Chondrocyte (in vitro differentiated cells): ENCODE results near the gene SCYL1. TPM values are rescaled to one million over a fixed set of nuclear protein-coding genes. Genes with fewer than 3 reads are reported as not detected.
A peak's percentile ranks its signal among the peaks of the same experiment; 100 is the strongest.
"Not testable (repeated sequence)": the region's sequence is repeated elsewhere in the genome, so short reads cannot be mapped to it uniquely, and the experiment has no call there.

ENCODE experiments used
- DNase-seq: peaks from one replicate; pipeline ENCODE4 v3.0.0; 2021; ENCODE audit warnings: mixed read lengths, low spot score
- H3K27ac Mint-ChIP-seq: one replicate; pipeline ENCODE4 v1.8.0; 2021; ENCODE audit warnings: mild to moderate bottlenecking, moderate library complexity, mixed read lengths; ENCODE audit not compliant: unreplicated experiment
- H3K27me3 Mint-ChIP-seq: 2 replicates; pipeline ENCODE4 v1.8.0; 2021; ENCODE audit warnings: low read depth, mixed read lengths
- H3K36me3 Mint-ChIP-seq: 2 replicates; pipeline ENCODE4 v1.8.0; 2021; ENCODE audit warnings: low read depth, mixed read lengths
- H3K4me1 Mint-ChIP-seq: 2 replicates; pipeline ENCODE4 v1.8.0; 2021; ENCODE audit warnings: low read depth, mild to moderate bottlenecking, mixed read lengths
- H3K4me3 Mint-ChIP-seq: one replicate; pipeline ENCODE4 v1.8.0; 2021; ENCODE audit warnings: mild to moderate bottlenecking, moderate library complexity, mixed read lengths; ENCODE audit not compliant: unreplicated experiment
- H3K9me3 Mint-ChIP-seq: 2 replicates; pipeline ENCODE4 v1.8.0; 2021; ENCODE audit warnings: low read depth, mixed read lengths
- total RNA-seq: library from RNA; stranded (reverse); gene quantifications from 3 replicates; pipeline ENCODE4 v1.2.1, GENCODE V29; 2021
- TF ChIP-seq, protein P1 (sequence below): fragments of 200-600 bp; sonication (generic); IDR thresholded peaks from 2 replicates; pipeline ENCODE4 v1.5.0; 2021; ENCODE audit warnings: antibody characterized with exemption, mild to moderate bottlenecking, moderate library complexity

The SCYL1 gene
- total RNA-seq, 1 donor from 2014 or later, result 108 TPM

- no peaks in the 10 kb centered on the region for H3K27me3 Mint-ChIP-seq
- H3K4me1 Mint-ChIP-seq, result peaks cover 57% of the 10 kb centered on the region
- no peaks in the 10 kb centered on the region for H3K36me3 Mint-ChIP-seq
- TF ChIP-seq, protein P1, sequence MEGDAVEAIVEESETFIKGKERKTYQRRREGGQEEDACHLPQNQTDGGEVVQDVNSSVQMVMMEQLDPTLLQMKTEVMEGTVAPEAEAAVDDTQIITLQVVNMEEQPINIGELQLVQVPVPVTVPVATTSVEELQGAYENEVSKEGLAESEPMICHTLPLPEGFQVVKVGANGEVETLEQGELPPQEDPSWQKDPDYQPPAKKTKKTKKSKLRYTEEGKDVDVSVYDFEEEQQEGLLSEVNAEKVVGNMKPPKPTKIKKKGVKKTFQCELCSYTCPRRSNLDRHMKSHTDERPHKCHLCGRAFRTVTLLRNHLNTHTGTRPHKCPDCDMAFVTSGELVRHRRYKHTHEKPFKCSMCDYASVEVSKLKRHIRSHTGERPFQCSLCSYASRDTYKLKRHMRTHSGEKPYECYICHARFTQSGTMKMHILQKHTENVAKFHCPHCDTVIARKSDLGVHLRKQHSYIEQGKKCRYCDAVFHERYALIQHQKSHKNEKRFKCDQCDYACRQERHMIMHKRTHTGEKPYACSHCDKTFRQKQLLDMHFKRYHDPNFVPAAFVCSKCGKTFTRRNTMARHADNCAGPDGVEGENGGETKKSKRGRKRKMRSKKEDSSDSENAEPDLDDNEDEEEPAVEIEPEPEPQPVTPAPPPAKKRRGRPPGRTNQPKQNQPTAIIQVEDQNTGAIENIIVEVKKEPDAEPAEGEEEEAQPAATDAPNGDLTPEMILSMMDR, result no peak
- no peaks in the 10 kb centered on the region for H3K9me3 Mint-ChIP-seq
- H3K4me3 Mint-ChIP-seq, result peak overlapping the region; percentile 26
- peak; percentile 78 for DNase-seq
- peak overlapping the region; percentile 93 for H3K27ac Mint-ChIP-seq
These were observed 35.9 kb downstream of the SCYL1 start for GRCh38 chr11:65560555-65561418.

DNA sequence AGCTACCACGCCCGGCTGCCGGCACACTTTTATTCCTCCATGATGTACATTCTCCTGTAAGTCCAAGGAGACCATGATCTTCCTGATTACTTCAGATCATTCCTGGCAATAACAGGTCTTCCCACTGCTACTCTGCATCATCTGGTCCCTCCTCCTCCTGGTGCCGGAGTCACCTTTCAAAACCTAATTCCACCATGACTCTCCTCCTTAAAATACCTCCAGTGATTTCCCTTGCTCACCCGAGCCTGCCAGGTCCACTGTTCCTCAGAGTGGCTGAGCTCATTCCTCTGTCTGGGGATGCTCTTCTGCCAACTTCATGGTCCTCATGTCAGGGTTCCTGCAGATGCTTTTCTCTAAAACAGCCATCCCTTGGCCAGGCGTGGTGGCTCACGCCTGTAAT lies 37.1 kb downstream of the SCYL1 start:
- Mint-ChIP-seq H3K9me3 (no peaks in the 10 kb centered on the region), H3K27ac (peak overlapping the region; percentile 71), H3K36me3 (no peaks in the 10 kb centered on the region), H3K4me1 (peaks cover 57% of the 10 kb centered on the region), H3K4me3 (no peak overlapping the region), H3K27me3 (no peaks in the 10 kb centered on the region)
- TF ChIP-seq, protein P1, result no peak
- DNase-seq, result no peak

DNA sequence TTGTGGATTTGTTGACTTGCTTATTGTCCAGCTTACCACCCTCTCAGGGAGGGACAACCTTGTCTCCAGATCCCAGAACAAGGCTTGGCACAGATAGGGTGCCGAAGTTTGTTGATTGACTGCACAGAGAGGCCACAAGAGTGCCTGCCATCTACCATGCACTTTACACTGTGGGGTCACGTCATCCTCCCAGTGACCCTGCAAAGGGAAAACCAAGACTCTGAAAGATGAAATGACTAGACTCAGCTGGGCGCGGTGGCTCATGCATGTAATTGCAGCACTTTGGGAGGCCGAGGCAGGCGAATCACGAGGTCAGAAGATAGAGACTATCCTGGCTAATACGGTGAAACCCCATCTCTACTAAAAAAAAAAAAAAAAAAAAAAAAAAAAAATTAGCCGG lies 37.9 kb downstream of the SCYL1 start:
- no peaks in the 10 kb centered on the region for H3K36me3 Mint-ChIP-seq
- H3K4me1 Mint-ChIP-seq, result peaks cover 52% of the 10 kb centered on the region
- H3K4me3 Mint-ChIP-seq, result no peak overlapping the region
- no peak for DNase-seq
- no peaks in the 10 kb centered on the region for H3K27me3 Mint-ChIP-seq
- H3K9me3 Mint-ChIP-seq, result no peaks in the 10 kb centered on the region
- no peak overlapping the region for H3K27ac Mint-ChIP-seq
- TF ChIP-seq, protein P1, result no peak

GRCh38 chr11:65563601-65564000 lies 38.7 kb downstream of the SCYL1 start:
- no peak overlapping the region for H3K27ac Mint-ChIP-seq
- H3K4me1 Mint-ChIP-seq, result peaks cover 56% of the 10 kb centered on the region
- TF ChIP-seq, protein P1, result no peak
- H3K36me3 Mint-ChIP-seq, result peaks cover 2% of the 10 kb centered on the region
- H3K9me3 Mint-ChIP-seq, result no peaks in the 10 kb centered on the region
- no peak for DNase-seq
- no peak overlapping the region for H3K4me3 Mint-ChIP-seq
- H3K27me3 Mint-ChIP-seq, result no peaks in the 10 kb centered on the region

DNA sequence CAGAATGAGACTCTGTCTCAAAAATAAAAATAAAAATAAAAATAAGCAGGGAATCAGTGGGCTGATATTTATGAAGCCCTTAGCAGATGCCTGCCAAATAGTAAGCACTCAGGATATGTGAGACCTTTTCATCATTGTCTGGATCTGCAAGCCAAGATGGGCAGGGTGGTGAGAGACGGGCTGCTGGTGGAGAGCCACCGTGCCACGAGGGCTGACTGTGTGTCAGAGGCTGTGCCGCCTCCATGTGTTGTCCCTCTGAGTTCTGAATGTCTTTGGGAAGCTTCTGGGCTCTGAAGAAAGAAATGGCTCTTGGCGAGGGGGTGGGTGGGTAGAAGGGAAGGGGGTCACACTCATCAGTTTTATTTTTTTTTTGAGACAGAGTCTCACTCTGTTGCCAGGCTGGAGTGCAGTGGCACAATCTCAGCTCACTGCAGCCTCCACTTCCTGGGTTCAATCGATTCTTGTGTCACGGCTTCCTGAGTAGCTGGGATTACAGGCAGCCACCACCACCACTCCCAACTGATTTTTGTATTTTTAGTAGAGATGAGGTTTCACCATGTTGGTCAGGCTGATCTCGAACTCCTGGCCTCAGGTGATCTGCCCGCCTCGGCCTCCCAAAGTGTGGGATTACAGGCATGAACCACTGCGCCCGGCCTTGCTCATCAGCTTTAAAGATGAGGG lies 40.1 kb downstream of the SCYL1 start:
- not testable (repeated sequence) for H3K36me3 Mint-ChIP-seq, DNase-seq, H3K27me3 Mint-ChIP-seq, H3K4me3 Mint-ChIP-seq, H3K27ac Mint-ChIP-seq, H3K9me3 Mint-ChIP-seq
- peaks cover 55% of the 10 kb centered on the region for H3K4me1 Mint-ChIP-seq
